ENCODE measurements around the gene SRRM4.

The SRRM4 gene

DNA sequence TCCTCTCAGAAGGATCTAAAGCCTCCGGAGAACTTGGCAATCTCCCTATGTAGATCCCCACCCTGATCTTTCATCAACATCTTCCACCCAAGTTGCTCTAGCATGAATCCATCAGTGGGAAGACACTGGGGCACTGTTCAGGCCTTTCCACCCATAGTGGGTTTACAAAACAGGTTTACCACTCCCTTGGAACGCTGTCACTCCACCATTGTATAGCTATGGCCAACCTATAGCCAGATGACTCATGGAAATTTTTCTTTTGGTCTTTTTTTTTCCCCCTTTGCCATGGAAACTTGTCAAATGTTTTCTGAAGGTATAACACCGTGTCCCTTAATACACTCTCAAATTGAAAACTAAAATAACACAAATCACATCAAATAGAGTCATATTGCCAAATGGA lies 186.6 kb downstream of the SRRM4 start:
- TF ChIP-seq, protein P1, sequence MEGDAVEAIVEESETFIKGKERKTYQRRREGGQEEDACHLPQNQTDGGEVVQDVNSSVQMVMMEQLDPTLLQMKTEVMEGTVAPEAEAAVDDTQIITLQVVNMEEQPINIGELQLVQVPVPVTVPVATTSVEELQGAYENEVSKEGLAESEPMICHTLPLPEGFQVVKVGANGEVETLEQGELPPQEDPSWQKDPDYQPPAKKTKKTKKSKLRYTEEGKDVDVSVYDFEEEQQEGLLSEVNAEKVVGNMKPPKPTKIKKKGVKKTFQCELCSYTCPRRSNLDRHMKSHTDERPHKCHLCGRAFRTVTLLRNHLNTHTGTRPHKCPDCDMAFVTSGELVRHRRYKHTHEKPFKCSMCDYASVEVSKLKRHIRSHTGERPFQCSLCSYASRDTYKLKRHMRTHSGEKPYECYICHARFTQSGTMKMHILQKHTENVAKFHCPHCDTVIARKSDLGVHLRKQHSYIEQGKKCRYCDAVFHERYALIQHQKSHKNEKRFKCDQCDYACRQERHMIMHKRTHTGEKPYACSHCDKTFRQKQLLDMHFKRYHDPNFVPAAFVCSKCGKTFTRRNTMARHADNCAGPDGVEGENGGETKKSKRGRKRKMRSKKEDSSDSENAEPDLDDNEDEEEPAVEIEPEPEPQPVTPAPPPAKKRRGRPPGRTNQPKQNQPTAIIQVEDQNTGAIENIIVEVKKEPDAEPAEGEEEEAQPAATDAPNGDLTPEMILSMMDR (IDR thresholded peaks at IDR 0.05) = no peak
- TF ChIP-seq ZFX (IDR thresholded peaks at IDR 0.05; ENCODE audit: borderline replicate concordance) = no peak

DNA sequence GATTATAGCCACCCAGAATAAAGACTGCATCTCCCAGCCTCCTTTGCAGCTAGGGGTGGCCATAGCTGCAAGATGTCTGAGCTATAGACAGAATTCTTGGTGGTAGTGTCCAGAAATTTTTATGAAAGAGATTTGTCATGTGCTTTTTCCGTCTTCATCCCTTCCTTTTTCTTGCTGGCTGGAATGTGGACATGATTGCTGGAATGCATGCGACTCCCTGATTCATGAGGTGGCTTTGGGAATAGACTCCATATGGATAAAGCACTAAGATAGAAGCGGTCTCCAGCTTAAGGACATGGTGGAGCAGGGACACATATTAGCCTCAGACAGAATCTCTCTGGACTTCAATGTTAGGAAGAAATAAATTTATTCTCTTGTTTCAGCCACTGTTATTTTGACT lies 187.4 kb downstream of the SRRM4 start:
- no peak overlapping the region for H3K27ac ChIP-seq
- TF ChIP-seq ZFX (IDR thresholded peaks at IDR 0.05; ENCODE audit: borderline replicate concordance) = no peak
- TF ChIP-seq, protein P1 (IDR thresholded peaks at IDR 0.05) = no peak

More for the DNA sequence above, 186.6 kb downstream of the SRRM4 start:
- no peak overlapping the region for H3K27ac ChIP-seq

GRCh38 chr12:119169150-119169549 lies 187.8 kb downstream of the SRRM4 start:
- TF ChIP-seq ZFX (IDR thresholded peaks at IDR 0.05; ENCODE audit: borderline replicate concordance) = no peak
- TF ChIP-seq, protein P1 (IDR thresholded peaks at IDR 0.05) = no peak
- no peak overlapping the region; the same call in 1 of the 2 replicates for H3K27ac ChIP-seq

DNA sequence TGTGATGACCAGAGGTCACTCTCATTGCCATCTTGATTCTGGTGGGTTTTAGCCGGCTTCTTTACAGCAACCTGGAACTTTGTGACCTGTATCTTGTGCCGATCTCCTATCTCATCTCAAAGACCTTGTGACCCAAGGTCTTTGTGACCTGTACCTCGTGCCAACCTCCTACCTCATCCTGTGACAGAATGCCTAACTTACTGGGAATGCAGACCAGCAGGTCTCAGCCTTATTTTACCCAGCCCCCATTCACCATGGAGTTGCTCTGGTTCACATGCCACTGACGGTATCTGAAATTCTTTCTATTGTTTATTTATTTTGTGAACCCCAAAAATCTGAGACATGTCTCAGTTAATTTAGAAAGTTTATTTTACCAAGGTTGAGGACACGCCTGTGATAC lies 189.9 kb downstream of the SRRM4 start:
- TF ChIP-seq, protein P1 (IDR thresholded peaks at IDR 0.05) = no peak
- no peak for TF ChIP-seq ZFX (IDR thresholded peaks at IDR 0.05; ENCODE audit: borderline replicate concordance)
- no peak overlapping the region for H3K27ac ChIP-seq

DNA sequence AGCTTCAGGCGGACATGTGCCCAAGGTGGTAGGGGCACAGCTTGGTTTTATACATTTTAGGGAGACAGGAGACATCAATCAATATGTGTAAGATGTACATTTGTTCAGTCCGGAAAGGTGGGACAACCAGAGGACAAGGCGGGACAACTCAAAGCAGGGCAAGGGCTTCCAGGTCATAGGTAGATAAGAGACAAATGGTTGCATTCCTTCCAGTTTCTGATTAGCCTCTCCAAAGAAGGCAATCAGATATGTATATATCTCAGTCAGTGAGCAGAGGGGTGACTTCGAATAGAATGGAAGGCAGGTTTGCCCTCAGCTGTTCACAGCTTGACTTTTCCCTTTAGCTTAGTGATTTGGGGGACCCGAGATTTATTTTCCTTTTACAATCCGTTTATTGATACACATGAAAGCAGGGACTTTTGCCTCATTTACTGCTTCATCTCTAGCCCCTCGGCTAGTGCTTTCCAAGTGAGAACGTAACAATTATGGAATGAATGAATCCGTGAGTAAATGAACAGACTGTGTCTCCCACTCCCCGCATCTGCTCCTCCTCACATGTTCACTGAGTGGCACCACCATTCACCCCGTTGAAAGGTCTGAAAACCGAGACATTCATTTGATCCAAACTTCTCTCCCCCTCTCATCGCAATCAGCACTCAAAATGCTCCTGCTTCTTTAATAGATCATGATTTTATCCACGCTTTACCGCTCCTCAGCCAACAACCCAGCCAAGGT lies 190.5 kb downstream of the SRRM4 start:
- H3K27ac ChIP-seq = no peak overlapping the region
- TF ChIP-seq, protein P1 (IDR thresholded peaks at IDR 0.05) = no peak
- TF ChIP-seq ZFX (IDR thresholded peaks at IDR 0.05; ENCODE audit: borderline replicate concordance) = no peak

GRCh38 chr12:119175081-119175480 lies 193.7 kb downstream of the SRRM4 start:
- TF ChIP-seq, protein P1 (IDR thresholded peaks at IDR 0.05) = no peak
- no peak for TF ChIP-seq ZFX (IDR thresholded peaks at IDR 0.05; ENCODE audit: borderline replicate concordance)
- H3K27ac ChIP-seq = no peak overlapping the region

GRCh38 chr12:119176267-119177055 lies 195.1 kb downstream of the SRRM4 start:
- no peak for TF ChIP-seq ZFX (IDR thresholded peaks at IDR 0.05; ENCODE audit: borderline replicate concordance)
- TF ChIP-seq, protein P1 (IDR thresholded peaks at IDR 0.05) = no peak
- H3K27ac ChIP-seq = no peak overlapping the region
